CD4-positive, alpha-beta T cell treated with Interleukin-17A for 1 hour (primary cell): ENCODE measurements around the gene EIPR1.
"Not testable (repeated sequence)": the region's sequence is repeated elsewhere in the genome, so short reads cannot be mapped to it uniquely, and the experiment has no call there.

Source experiments
- DNase-seq: peaks from one replicate; pipeline ENCODE4 v3.0.0-alpha.2; 2020

Gene EIPR1

DNA sequence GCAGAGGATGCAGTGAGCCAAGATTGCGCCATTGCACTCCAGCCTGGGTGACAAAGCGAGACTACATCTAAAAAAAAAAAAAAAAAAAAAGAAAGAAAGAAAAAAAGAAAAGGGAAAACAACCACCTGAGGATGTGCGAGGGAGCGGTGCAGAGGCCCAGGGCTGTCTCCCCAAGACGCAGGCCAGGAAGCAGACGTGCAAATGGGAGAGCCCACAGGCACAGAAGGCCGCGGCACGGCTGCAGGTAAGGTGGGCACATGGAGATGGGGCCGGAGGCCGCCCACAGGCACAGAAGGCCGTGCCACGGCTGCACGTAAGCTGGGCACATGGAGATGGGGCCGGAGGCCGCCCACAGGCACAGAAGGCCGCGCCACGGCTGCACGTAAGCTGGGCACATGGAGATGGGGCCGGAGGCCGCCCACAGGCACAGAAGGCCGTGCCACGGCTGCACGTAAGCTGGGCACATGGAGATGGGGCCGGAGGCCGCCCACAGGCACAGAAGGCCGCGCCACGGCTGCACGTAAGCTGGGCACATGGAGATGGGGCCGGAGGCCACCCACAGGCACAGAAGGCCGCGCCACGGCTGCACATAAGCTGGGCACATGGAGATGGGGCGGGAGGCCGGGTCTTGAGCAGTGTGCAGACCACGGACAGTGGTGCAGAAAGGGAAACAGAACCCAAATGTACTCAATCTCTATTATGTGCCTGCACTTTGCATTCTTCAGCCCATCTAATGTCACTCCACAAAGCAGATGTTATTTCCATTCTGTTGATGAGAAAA is 93.6 kb downstream of the EIPR1 start:
- not testable (repeated sequence) for DNase-seq

GRCh38 chr2:3283206-3283605 is 94.4 kb downstream of the EIPR1 start:
- DNase-seq, result no peak

GRCh38 chr2:3282056-3282998 is 95.3 kb downstream of the EIPR1 start:
- no peak for DNase-seq

DNA sequence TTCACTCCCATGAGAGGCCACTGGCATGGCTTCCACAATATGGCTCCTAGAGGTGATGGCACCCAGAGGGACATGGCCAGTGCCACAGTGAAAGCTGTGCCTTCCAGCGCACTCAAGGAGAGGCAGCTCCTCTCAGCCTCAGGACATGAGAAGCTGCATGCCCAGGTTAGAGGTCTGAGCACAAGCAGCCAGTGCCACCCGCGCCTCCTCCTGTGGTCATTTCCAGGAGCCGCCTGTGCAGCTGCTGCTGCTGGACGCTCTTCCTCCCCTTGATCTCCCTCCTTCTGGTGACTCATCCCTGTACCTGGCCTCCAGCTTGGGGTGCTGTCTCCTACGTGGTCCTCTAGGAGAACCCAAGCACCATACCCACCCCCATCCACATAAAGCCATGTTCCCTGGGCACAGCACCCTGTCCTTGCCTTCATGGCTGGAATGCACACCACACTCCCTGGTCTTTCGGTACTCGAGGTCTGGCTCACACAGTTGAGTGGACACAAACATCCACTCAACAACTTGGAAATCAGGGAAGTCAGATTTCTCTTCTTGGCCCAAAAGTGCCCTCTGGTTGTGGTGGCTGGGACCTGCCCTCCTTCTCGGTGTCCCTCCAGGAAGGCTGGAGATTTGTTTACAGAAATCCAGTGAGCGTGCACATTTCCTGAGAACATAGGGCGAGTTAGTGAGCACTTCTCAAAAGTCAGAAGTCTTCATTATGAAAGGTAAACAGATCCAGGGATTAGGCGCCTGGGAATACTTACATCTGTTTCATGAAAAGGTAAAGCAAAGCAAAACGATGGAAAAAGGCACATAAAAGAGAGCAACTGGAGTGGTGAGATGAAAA is 96.7 kb downstream of the EIPR1 start:
- DNase-seq, result no peak

DNA sequence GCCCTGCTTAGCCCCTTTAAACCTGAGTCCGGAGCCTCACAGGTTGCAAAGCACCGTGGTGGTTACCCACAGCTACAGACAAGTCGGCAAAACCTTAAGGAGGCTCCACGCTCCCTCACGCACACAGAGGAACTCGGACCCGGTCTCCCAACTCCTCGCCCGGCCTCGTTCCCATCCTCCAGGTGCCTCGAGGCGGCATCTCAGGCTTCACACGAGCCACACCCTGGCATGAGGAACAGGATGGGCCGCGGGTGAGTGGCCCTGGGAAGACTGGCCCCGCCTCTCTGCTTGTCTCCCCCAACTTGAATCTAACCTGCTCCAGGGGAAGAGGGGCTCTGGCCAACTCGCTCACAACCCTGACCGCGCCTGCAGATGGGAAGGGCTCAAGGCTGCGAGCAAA is 97.4 kb downstream of the EIPR1 start:
- no peak for DNase-seq

- DNase-seq, result no peak
These were observed 98.2 kb downstream of the EIPR1 start for GRCh38 chr2:3279236-3279960.

- no peak for DNase-seq
These were observed 98.9 kb downstream of the EIPR1 start for GRCh38 chr2:3278521-3279218.

DNA sequence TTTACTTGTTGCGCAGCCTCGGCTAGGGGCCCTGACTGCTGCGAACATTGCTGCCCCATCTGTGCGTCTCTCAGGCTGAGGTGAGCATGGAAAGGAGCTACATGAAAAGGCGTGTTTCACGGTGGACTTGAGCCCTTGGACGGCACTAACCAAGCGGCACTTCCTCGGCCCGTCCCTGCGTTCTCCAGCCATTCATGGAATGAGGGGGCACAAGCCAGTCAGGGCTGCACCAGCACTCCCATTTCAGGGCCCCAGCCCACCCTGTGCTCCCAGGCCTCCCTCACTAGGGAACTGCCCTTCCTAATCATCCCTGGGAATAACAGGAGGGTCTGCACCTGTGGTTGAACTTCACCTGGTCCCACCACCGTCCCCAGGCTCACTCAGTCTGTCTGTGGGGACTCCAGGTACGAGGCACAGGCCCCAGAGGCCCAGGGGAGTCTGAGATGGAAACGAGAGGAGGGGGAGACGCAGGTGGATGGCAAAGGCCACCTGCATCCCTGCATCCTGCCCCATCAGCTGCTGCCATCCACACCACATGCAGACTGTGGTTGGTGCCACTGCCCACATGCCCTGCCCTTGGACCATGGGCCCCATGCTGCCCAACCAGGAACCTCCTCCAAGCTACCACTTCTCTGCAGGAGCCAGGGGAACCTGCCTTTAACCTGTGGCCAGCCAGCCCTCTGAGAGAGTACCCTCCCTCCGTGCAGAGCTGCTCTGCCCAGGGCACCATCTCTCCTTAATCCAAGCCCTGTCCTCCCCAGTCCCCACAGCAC is 99.7 kb downstream of the EIPR1 start:
- no peak for DNase-seq

DNA sequence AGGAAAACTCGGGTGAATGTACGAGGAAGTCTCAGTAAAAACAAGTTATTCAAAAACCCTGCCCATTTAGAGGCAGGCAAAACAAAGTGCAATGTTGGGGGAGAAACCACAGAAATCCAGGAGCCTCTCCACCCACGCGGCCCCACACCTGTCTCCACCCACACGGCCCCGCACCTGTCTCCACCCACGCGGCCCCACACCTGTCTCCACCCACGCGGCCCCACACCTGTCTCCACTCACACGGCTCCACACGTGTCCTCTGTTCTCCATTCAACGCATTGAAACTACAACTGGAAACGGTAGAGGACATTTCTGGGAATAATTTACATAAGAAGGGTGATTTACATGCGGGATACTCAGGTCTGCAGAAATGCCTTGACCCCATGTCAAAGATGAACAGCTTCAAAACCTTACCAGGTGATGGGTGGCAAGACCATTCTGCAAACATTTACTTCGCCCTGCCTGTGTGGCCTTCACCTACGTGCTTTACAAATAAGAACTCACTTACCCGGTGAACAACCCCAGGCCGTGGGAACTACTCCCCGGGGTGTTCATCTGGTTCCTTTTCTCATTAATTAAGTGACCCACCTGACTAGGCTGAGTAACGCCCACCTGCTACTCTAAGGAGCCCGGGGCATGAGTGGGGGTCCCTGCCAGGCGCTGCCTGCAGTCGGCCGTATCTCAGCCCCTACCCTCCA is 100.4 kb downstream of the EIPR1 start:
- no peak for DNase-seq

DNA sequence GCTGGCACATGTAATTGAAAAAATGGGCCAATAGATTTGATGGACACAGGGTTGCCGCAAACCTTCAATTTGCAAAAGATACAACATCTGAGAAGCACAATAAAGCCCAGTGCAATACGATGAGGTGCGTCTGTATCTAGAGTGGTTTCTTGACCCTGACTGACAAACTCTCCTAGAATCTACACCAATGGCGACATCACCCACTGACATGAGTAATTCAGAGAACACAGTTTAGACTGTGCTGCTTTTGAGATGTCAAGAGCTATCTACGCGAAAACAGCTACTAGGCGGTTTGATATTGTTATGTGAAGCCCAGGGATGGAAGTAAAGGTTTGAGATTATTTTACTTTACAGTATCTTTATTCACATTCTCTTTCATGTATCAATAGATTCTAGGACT is 104.9 kb downstream of the EIPR1 start:
- DNase-seq, result no peak

GRCh38 chr2:3270095-3270478 is 107.5 kb downstream of the EIPR1 start:
- DNase-seq, result no peak

- DNase-seq, result no peak
These were observed 108.1 kb downstream of the EIPR1 start for GRCh38 chr2:3269425-3270094.

- no peak for DNase-seq
These were observed 109.0 kb downstream of the EIPR1 start for GRCh38 chr2:3268705-3269029.

DNA sequence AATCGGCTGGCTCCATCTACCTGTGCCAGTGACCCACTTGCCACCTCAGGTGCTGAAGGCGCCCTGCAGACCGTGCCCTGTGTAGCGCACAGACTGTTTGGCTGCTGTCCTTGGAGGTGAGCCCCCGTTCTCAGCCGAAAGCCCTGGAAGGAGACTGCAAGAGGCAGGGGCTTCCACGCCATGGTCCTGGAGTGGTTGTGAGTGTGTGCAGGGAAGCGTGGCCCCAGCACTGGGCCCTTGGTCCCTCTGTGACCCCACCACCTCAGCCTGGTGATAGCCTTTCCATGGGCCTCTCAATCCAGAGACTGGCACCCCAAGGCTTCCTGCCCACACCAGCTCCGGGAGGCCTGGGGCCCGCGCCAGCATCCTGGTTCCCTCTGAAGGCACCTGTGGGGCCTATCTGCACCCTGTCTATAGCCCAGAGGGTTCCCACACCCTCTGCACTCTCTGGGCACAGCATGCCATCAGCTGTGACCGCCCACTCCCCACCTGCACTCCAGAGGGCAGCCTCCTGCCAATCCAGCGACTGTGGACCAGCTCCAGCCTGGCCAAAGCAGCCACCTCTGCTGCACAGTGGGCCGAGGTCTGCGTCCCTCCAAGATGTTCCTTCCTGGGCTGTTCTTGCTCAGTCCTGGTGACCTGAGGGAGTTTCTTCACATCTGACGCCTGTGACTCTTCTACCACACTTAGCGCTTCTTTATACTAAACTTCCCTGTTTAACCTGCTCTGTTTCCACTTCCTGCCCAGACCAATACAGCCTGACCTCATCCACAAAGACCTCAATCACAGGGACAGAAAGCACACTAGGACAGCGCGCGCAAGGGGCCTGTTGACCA is 109.5 kb downstream of the EIPR1 start:
- DNase-seq, result no peak

- DNase-seq, result no peak
These were observed 110.4 kb downstream of the EIPR1 start for GRCh38 chr2:3266925-3267867.

DNA sequence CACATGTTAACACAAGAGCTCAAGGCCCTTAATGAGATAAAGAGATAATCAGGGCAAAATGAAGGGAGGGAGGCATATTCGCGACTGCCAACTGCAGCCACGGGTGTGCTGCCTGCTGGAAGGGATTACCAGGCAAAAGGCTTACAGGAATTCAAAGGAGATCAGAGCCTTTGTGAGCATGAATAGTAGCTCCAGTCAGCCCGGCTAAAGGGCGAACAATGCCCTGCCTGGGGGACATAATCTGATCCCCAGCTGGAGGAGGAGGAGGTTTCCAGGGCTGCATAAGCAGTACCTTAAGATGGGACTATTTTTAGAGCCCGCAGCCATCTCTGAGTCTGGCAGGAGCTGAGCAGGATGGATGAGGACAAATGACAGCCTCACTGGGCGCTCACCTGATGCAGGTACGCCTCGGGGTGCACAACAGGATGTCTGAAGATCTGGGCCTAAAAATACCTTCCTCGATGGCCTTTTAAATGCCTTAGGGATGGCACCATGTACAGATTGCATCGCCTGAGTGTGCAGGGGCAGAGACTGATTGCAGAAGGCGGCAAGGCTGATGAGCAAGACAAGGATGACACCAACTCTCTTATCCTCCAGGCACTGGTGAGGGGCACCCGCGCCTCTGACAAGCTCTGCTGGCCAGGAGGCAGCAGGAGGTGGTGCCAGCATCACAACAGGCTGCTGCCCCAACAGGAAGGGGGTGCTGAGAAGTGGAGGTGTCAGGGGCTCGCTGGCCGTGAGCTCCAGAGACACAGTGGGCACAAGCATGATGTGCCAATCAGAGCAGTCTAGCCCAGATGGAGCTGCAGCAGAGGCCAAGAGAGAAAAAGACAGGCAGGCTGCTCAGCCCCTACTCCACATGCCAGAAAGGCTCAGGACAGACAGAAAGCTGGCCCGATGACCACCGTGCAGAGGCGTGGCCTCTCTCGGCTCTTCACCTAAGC is 111.4 kb downstream of the EIPR1 start:
- no peak for DNase-seq

- no peak for DNase-seq
These were observed 112.1 kb downstream of the EIPR1 start for GRCh38 chr2:3265471-3265870.
